Measurements from ENCODE around the gene BST2.

- TF ChIP-seq EZH2 (IDR thresholded peaks at IDR 0.05; ENCODE audit: borderline replicate concordance, low read length) = no peak
- TF ChIP-seq CTCF (IDR thresholded peaks at IDR 0.05; ENCODE audit: low read length) = no peak
Measured at GRCh38 chr19:17415121-17415520, 9.7 kb upstream of the BST2 start.
